Tibial nerve (tissue), 4 donors: Measurements from ENCODE around the gene EMC8.

Experiments
- CTCF ChIP-seq, 5 experiments: fragments of 200-600 bp in 3 of 5; fragments of 450-650 bp in 2 of 5; sonication (generic) in 3 of 5; IDR thresholded peaks; one replicate each; pipeline ENCODE4 v1.5.1; 2016 to 2019; ENCODE audit warnings: antibody characterized with exemption in 5 of 5, mild to moderate bottlenecking in 3 of 5, moderate library complexity in 2 of 5
- EP300 ChIP-seq, 2 donors: sonication (generic); formaldehyde crosslinking; IDR thresholded peaks; one replicate each; pipeline ENCODE4 v1.6.1; 2017; ENCODE audit warnings: antibody characterized with exemption in 2 of 2, mild to moderate bottlenecking in 1 of 2
- POLR2A ChIP-seq, 2 donors: fragments of 450-650 bp; IDR thresholded peaks; one replicate each; pipeline ENCODE4 v1.6.1; 2017; ENCODE audit warnings: antibody characterized with exemption in 2 of 2, mild to moderate bottlenecking in 2 of 2, moderate library complexity in 2 of 2

- TF ChIP-seq POLR2A (IDR thresholded peaks at IDR 0.05): no peak
- no peak for TF ChIP-seq CTCF (IDR thresholded peaks at IDR 0.05)
- no peak for TF ChIP-seq EP300 (IDR thresholded peaks at IDR 0.05)
Measured at GRCh38 chr16:85838381-85838780, 39.0 kb upstream of the EMC8 start.
